HepG2 (cell line): ENCODE results near the gene MRPL43. TPM values are rescaled to one million over a fixed set of nuclear protein-coding genes. Genes with fewer than 3 reads are reported as not detected.

Experiments
- GFI1 ChIP-seq: sonication (generic); formaldehyde crosslinking; IDR thresholded peaks from 2 replicates; pipeline ENCODE4 v1.5.0; 2020; ENCODE audit warnings: missing genetic modification reagents, mild to moderate bottlenecking, borderline replicate concordance
- GTF3A ChIP-seq: sonication (generic); formaldehyde crosslinking; conservative IDR thresholded peaks from 2 replicates; pipeline ENCODE4 v1.4.0; 2020; ENCODE audit warnings: mild to moderate bottlenecking, missing genetic modification reagents
- HMG20B ChIP-seq: conservative IDR thresholded peaks from 2 replicates; pipeline ENCODE4 v1.6.1; 2016; ENCODE audit warnings: missing genetic modification reagents, missing compliant biosample characterization
- IKZF5 ChIP-seq: IDR thresholded peaks from 2 replicates; pipeline ENCODE4 v1.6.1; 2018; ENCODE audit warnings: missing genetic modification reagents, mild to moderate bottlenecking, missing compliant biosample characterization
- JARID2 ChIP-seq: sonication (generic); formaldehyde crosslinking; IDR thresholded peaks from 2 replicates; pipeline ENCODE4 v1.8.1; 2023; ENCODE audit warnings: missing genetic modification reagents, inconsistent platforms; ENCODE audit not compliant: insufficient replicate concordance
- MEF2D ChIP-seq: sonication (generic); formaldehyde crosslinking; IDR thresholded peaks from 2 replicates; pipeline ENCODE4 v1.5.1; 2020; ENCODE audit warnings: mild to moderate bottlenecking, missing genetic modification reagents
- MYC ChIP-seq: sonication (generic); formaldehyde crosslinking; IDR thresholded peaks from 2 replicates; pipeline ENCODE4 v1.9.0; 2021; ENCODE audit warnings: missing genetic modification reagents, borderline replicate concordance
- NFE2 ChIP-seq: sonication (generic); formaldehyde crosslinking; IDR thresholded peaks from 2 replicates; pipeline ENCODE4 v1.4.0; 2020; ENCODE audit warnings: missing genetic modification reagents
- SIN3A ChIP-seq: IDR thresholded peaks from 2 replicates; pipeline ENCODE4 v1.6.1; 2011; ENCODE audit warnings: low read depth, mild to moderate bottlenecking, control low read depth, low read length, borderline replicate concordance
- SP5 ChIP-seq: IDR thresholded peaks from 2 replicates; pipeline ENCODE4 v1.6.1; 2016; ENCODE audit warnings: low read depth, borderline replicate concordance
- THAP9 ChIP-seq: sonication (generic); formaldehyde crosslinking; IDR thresholded peaks from 2 replicates; pipeline ENCODE4; 2020; ENCODE audit warnings: missing genetic modification reagents, mild to moderate bottlenecking, borderline replicate concordance
- TSC22D2 ChIP-seq: sonication (generic); formaldehyde crosslinking; IDR thresholded peaks from 2 replicates; pipeline ENCODE4 v1.5.1; 2020; ENCODE audit warnings: missing genetic modification reagents, mild to moderate bottlenecking, borderline replicate concordance
- ZNF407 ChIP-seq: sonication (generic); formaldehyde crosslinking; IDR thresholded peaks from one replicate; pipeline ENCODE4 v1.5.1; 2020; ENCODE audit warnings: mild to moderate bottlenecking, missing genetic modification reagents; ENCODE audit errors: not compliant biosample characterization
- ZNF549 ChIP-seq: sonication (generic); formaldehyde crosslinking; IDR thresholded peaks from 2 replicates; pipeline ENCODE4 v1.5.0; 2020; ENCODE audit warnings: missing genetic modification reagents
- ZNF784 ChIP-seq: sonication (generic); formaldehyde crosslinking; IDR thresholded peaks from 2 replicates; pipeline ENCODE4 v1.5.1; 2020; ENCODE audit warnings: missing genetic modification reagents, mild to moderate bottlenecking, borderline replicate concordance
- polyA plus RNA-seq, 8 experiments: library from polyadenylated mRNA; depleted of rRNA in 3 of 8; stranded (reverse) in 7 of 8; unstranded in 1 of 8; fragments of >200 nt; fragmentation: Illumina TruSeq in 4 of 8; extraction: Trizol in 4 of 8; gene quantifications; 2 replicates each; pipeline versions ENCODE4 v1.2.1 to v1.2.3, GENCODE V29; 2011 to 2016; ENCODE audit warnings: low read depth in 4 of 8, missing spikeins in 1 of 8, mixed read lengths in 1 of 8; ENCODE audit not compliant: insufficient read depth in 1 of 8
- total RNA-seq, 5 experiments: library from RNA; depleted of rRNA; stranded (reverse); fragments of >200 nt; fragmentation: Illumina TruSeq; extraction: Trizol; gene quantifications; 2 replicates each; pipeline ENCODE4 v1.2.3, GENCODE V29; 2016; ENCODE audit warnings: low read depth in 1 of 5

MRPL43 gene
- total and polyA plus RNA-seq, 2 of the 13 experiments (the other 11 are each of a cell fraction or from before 2014, with no cell fraction given) = 71.0 to 73.7 TPM

- TF ChIP-seq IKZF5 (CRISPR knock-in tag) (0 out of 2 replicates have a peak, but pooled peaks have one; percentile 25), TSC22D2 (CRISPR knock-in tag) (no peak), GFI1 (CRISPR knock-in tag) (peak; percentile 47; the same call in 1 of the 2 replicates), ZNF784 (CRISPR knock-in tag) (0 out of 2 replicates have a peak, but pooled peaks have one; percentile 17), MEF2D (CRISPR knock-in tag) (peak; percentile 34; the same call in 1 of the 2 replicates), MYC (CRISPR knock-in tag) (peak; percentile 32; the same call in 1 of the 2 replicates), ZNF407 (CRISPR knock-in tag) (no peak), GTF3A (no peak), JARID2 (CRISPR knock-in tag) (peak; percentile 48), NFE2 (CRISPR knock-in tag) (no peak), HMG20B (CRISPR knock-in tag) (no peak), SIN3A (peak; percentile 50; the same call in 1 of the 2 replicates), SP5 (CRISPR knock-in tag) (peak; percentile 50; the same call in 1 of the 2 replicates), THAP9 (CRISPR knock-in tag) (no peak), ZNF549 (CRISPR knock-in tag) (no peak)
These were observed 44.7 kb upstream of the MRPL43 start (continued) for GRCh38 chr10:101031796-101032636.
